HG02642 (cell line): Measurements from ENCODE around the gene PRCP.
"Not testable (repeated sequence)": the region's sequence is repeated elsewhere in the genome, so short reads cannot be mapped to it uniquely, and the experiment has no call there.

Experiments used
- ATAC-seq: cut with Tn5 transposase; IDR thresholded peaks from one replicate; pipeline ENCODE4 v1.9.1; 2021; ENCODE audit warnings: mild to moderate bottlenecking; ENCODE audit not compliant: unreplicated experiment, poor library complexity

Gene PRCP

GRCh38 chr11:82900277-82901164 lies at the start of gene PRCP:
Gene PRCP (minus strand): TSS chr11:82900430. CDS start chr11:82900402, 28 bp downstream.
- ATAC-seq: peak; percentile 86

DNA sequence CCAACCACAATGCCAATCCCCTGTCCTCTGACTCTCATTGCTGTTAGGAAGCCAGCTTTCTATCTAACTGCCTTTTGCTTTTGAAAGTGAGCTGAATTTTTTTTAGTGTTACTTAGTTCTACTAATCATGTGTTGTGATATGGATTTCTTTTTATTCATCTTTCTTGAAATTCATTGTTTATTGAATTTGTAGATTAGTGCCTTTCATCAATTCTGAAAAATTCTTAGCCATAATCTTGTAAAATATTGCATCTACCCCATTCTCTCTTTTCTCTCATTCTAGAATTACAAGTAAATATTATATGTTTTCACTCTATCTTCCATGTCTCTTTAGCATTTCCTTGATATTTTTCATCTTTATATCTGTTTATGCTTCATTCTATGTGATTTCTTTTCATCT lies 49.1 kb upstream of the PRCP start:
- no peak for ATAC-seq

DNA sequence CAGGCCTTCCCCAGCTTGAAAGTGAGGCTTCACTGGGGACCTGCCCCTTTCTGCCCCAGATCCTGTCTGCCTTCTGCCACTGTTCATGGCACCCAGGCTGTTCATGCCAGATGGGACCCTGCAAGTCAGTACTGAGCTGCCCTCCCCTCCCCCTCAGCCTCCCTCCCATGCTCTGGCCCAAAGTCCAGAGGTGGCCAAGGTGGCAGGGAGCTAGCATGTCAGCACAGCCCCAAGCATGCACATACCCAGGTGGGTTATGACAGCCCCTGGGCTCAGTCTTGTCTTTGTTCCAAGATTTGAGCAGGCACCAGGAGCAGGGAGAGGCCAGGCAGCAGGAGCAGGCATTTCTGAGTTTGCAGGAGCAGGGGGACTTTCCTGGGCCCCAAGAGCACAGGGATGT lies 45.5 kb upstream of the PRCP start:
- no peak for ATAC-seq

DNA sequence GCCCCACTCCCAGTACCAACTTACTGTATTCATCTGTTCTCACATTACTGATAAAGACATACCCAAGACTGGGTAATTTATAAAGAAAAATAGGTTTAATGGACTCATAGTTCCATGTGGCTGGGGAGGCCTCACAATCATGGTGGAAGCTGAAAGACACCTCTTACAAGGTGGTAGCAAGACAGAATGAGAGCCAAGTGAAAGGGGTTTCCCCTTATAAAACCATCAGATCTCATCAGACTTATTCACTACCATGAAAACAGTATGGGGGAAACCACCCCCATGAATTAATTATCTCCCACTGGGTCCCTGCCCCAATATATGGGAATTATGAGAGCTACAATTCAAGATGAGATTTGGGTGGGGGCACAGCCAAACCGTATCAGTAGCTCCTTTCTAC lies 44.8 kb upstream of the PRCP start:
- ATAC-seq: not testable (repeated sequence)

- no peak for ATAC-seq
Measured at GRCh38 chr11:82944198-82944597, 44.0 kb upstream of the PRCP start.

DNA sequence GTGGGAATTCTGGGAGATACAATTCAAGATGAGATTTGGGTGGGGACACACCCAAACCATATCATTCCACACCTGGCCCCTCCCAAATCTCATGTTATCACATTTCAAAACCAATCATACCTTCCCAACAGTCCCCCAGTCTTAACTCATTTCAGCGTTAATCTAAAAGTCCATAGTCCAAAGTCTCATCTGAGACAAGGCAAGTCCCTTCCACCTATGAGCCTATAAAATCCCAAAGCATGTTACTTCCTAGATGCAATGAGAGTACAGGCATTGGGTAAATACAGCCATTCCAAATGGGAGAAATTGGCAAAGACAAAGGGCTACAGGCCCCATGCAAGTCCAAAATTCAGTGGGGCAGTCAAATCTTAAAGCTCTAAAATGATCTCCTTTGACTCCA lies 43.2 kb upstream of the PRCP start:
- ATAC-seq: not testable (repeated sequence)

GRCh38 chr11:82942376-82942775 lies 42.1 kb upstream of the PRCP start:
- no peak for ATAC-seq

- no peak for ATAC-seq
Measured at GRCh38 chr11:82939456-82939855, 39.2 kb upstream of the PRCP start.

- no peak for ATAC-seq
Measured at GRCh38 chr11:82937554-82937953, 37.3 kb upstream of the PRCP start.

- ATAC-seq: no peak
Measured at GRCh38 chr11:82936261-82936660, 36.0 kb upstream of the PRCP start.

- no peak for ATAC-seq
Measured at GRCh38 chr11:82932564-82932963, 32.3 kb upstream of the PRCP start.

- ATAC-seq: no peak
Measured at GRCh38 chr11:82930734-82931133, 30.5 kb upstream of the PRCP start.

- no peak for ATAC-seq
Measured at GRCh38 chr11:82930229-82930628, 30.0 kb upstream of the PRCP start.

GRCh38 chr11:82929121-82929520 lies 28.9 kb upstream of the PRCP start:
- ATAC-seq: no peak

GRCh38 chr11:82927264-82927880 lies 27.1 kb upstream of the PRCP start:
- ATAC-seq: no peak

DNA sequence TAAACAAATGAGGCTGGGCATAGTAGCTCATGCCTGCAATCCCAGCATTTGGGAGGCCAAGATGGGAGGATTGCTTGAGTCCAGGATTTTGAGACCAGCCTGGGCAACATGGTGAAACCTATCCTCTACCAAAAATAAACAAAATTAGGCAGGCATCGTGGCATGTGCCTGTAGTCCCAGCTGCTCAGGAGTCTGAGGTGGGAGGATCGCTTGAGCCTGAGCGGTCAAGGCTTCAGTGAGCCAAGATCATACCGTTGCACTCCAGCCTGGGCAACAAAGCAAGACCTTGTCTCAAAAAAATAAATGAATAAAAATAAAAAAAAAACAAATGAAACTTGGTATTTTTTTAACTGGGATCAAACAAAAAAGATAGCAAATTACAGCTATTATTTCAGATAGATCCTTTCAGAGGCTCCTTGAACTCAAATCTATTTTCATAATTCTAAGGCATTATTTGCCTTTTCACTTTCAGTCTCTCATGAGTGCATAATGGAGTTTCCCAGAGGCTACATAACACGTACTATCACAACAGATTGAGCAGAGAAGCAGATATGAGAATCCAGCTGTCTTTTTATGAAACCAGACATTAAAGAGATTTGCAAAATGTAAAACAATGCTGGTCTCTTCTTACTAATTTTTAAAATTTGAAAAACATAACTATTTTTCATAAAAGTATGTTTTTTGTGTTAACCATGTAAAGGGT lies 24.4 kb upstream of the PRCP start:
- no peak for ATAC-seq

GRCh38 chr11:82922396-82923173 lies 22.4 kb upstream of the PRCP start:
- ATAC-seq: not testable (repeated sequence)

DNA sequence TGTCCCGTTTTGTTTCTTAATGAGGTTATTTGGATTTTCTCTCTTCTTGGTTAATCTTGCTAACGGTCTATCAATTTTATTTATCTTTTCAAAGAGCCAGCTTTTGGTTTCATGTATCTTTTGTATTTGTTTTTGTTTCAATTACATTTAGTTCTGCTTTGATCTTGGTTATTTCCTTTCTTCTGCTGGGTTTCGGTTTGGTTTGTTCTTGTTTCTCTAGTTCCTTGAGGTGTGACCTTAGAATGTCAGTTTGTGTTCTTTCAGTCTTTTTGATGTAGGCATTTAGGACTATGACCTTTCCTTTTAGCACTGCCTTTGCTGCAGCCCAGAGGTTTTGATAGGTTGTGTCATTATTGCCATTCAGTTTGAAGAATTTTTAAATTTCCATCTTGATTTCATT lies 20.0 kb upstream of the PRCP start:
- not testable (repeated sequence) for ATAC-seq

- not testable (repeated sequence) for ATAC-seq
Measured at GRCh38 chr11:82919786-82920185, 19.6 kb upstream of the PRCP start.

- ATAC-seq: no peak
Measured at GRCh38 chr11:82909015-82909640, 8.9 kb upstream of the PRCP start.
